ENCODE results near the gene BRSK2.
"Not testable (repeated sequence)": the region's sequence is repeated elsewhere in the genome, so short reads cannot be mapped to it uniquely, and the experiment has no call there.

The BRSK2 gene

GRCh38 chr11:1508986-1509385, 119.3 kb downstream of the BRSK2 start (continued):
- TF ChIP-seq ZNF362 (tag by site-specific recombination; IDR thresholded peaks at IDR 0.05) = no peak
- no peak for TF ChIP-seq HOXC10 (CRISPR knock-in tag; IDR thresholded peaks at IDR 0.05)
- TF ChIP-seq ZNF292 (tag by site-specific recombination; IDR thresholded peaks at IDR 0.05; ENCODE audit: borderline replicate concordance, low read depth) = no peak
- TF ChIP-seq ZNF174 (tag by site-specific recombination; IDR thresholded peaks at IDR 0.05) = no peak
- no peak for TF ChIP-seq HOXA7 (CRISPR knock-in tag; IDR thresholded peaks at IDR 0.05; ENCODE audit: borderline replicate concordance)

GRCh38 chr11:1509626-1510255, 120.0 kb downstream of the BRSK2 start:
- Histone ChIP-seq H3K4me3 (ENCODE audit: low read depth, low read length) (no peak overlapping the region), H3K4me1 (ENCODE audit: control insufficient read depth, insufficient read depth, low read length) (no peaks in the 10 kb centered on the region), H3K27ac (ENCODE audit: extremely low read depth, low read depth, low read length) (no peak overlapping the region), H3K9me3 (ENCODE audit: control insufficient read depth, insufficient read depth, low read depth, low read length) (no peaks in the 10 kb centered on the region), H3K36me3 (ENCODE audit: control insufficient read depth in 2 of 2, insufficient read depth in 1 of 2, low read length in 2 of 2) (no peaks in the 10 kb centered on the region)
- TF ChIP-seq HOXD13 (CRISPR knock-in tag; IDR thresholded peaks at IDR 0.05; ENCODE audit: borderline replicate concordance) = no peak
- TF ChIP-seq ZNF660 (tag by site-specific recombination; IDR thresholded peaks at IDR 0.05) = no peak
- ChIA-PET CTCF (interaction anchor here (0.5 kb wide), 1 partner anchor 484 kb away, joined by 3 read pairs; no protein-coding TSS in a partner anchor), POLR2A (no interaction called here)

GRCh38 chr11:1510351-1510750, 120.6 kb downstream of the BRSK2 start:
- POLR2A ChIA-PET = not testable (repeated sequence)
- CTCF ChIA-PET = interaction anchor here (0.5 to 0.6 kb wide), 2 partner anchors 12 to 484 kb away, joined by 3 to 5 read pairs; no protein-coding TSS in a partner anchor

GRCh38 chr11:1510928-1511327, 121.2 kb downstream of the BRSK2 start:
- POLR2A ChIA-PET = no interaction called here
- Histone ChIP-seq H3K4me1 (ENCODE audit: control insufficient read depth, insufficient read depth, low read length) (no peaks in the 10 kb centered on the region), H3K4me3 (ENCODE audit: low read depth, low read length) (no peak overlapping the region), H3K27ac (ENCODE audit: extremely low read depth, low read depth, low read length) (no peak overlapping the region), H3K9me3 (ENCODE audit: control insufficient read depth, insufficient read depth, low read depth, low read length) (no peaks in the 10 kb centered on the region), H3K36me3 (ENCODE audit: control insufficient read depth in 2 of 2, insufficient read depth in 1 of 2, low read length in 2 of 2) (no peaks in the 10 kb centered on the region)
- TF ChIP-seq ZNF76 (tag by site-specific recombination; IDR thresholded peaks at IDR 0.05; ENCODE audit: borderline replicate concordance, low read depth) (no peak), ZNF10 (tag by site-specific recombination; IDR thresholded peaks at IDR 0.05) (no peak), ZXDB (tag by site-specific recombination; IDR thresholded peaks at IDR 0.05) (no peak), ZNF155 (tag by site-specific recombination; IDR thresholded peaks at IDR 0.05) (no peak), ZNF302 (tag by site-specific recombination; IDR thresholded peaks at IDR 0.05; ENCODE audit: low read depth) (no peak), ZBTB11 (tag by site-specific recombination; conservative IDR thresholded peaks at IDR 0.05; ENCODE audit: low read depth) (no peak), ZNF398 (tag by site-specific recombination; IDR thresholded peaks at IDR 0.05) (no peak), ZNF610 (tag by site-specific recombination; IDR thresholded peaks at IDR 0.05; ENCODE audit: borderline replicate concordance) (no peak), ZNF660 (tag by site-specific recombination; IDR thresholded peaks at IDR 0.05) (no peak), ZSCAN16 (tag by site-specific recombination; IDR thresholded peaks at IDR 0.05) (no peak), ZNF138 (tag by site-specific recombination; IDR thresholded peaks at IDR 0.05; ENCODE audit: borderline replicate concordance) (no peak), ZNF146 (tag by site-specific recombination; IDR thresholded peaks at IDR 0.05) (no peak), ZNF560 (tag by site-specific recombination; IDR thresholded peaks at IDR 0.05; ENCODE audit: borderline replicate concordance) (no peak), ZNF555 (tag by site-specific recombination; conservative IDR thresholded peaks at IDR 0.05) (no peak), ZNF214 (tag by site-specific recombination; IDR thresholded peaks at IDR 0.05; ENCODE audit: borderline replicate concordance) (no peak), SCRT2 (tag by site-specific recombination; IDR thresholded peaks at IDR 0.05) (no peak), ZNF16 (tag by site-specific recombination; IDR thresholded peaks at IDR 0.05; ENCODE audit: low read depth) (no peak), ZNF169 (tag by site-specific recombination; IDR thresholded peaks at IDR 0.05) (no peak), HOXD13 (CRISPR knock-in tag; IDR thresholded peaks at IDR 0.05; ENCODE audit: borderline replicate concordance) (no peak)
- CTCF ChIA-PET = interaction anchor here (0.6 to 0.7 kb wide), 3 partner anchors 10 to 129 kb away, joined by 3 to 5 read pairs (median 5); no protein-coding TSS in a partner anchor

More at GRCh38 chr11:1510351-1510750, 120.6 kb downstream of the BRSK2 start:
- H3K4me1 ChIP-seq (ENCODE audit: control insufficient read depth, insufficient read depth, low read length); H3K36me3 ChIP-seq (ENCODE audit: control insufficient read depth in 2 of 2, insufficient read depth in 1 of 2, low read length in 2 of 2); H3K9me3 ChIP-seq (ENCODE audit: control insufficient read depth, insufficient read depth, low read depth, low read length); H3K27ac ChIP-seq (ENCODE audit: extremely low read depth, low read depth, low read length); H3K4me3 ChIP-seq (ENCODE audit: low read depth, low read length): not testable (repeated sequence)

All from HEK293 (cell line).